ENCODE results near the gene SSH3.

SSH3 gene

DNA sequence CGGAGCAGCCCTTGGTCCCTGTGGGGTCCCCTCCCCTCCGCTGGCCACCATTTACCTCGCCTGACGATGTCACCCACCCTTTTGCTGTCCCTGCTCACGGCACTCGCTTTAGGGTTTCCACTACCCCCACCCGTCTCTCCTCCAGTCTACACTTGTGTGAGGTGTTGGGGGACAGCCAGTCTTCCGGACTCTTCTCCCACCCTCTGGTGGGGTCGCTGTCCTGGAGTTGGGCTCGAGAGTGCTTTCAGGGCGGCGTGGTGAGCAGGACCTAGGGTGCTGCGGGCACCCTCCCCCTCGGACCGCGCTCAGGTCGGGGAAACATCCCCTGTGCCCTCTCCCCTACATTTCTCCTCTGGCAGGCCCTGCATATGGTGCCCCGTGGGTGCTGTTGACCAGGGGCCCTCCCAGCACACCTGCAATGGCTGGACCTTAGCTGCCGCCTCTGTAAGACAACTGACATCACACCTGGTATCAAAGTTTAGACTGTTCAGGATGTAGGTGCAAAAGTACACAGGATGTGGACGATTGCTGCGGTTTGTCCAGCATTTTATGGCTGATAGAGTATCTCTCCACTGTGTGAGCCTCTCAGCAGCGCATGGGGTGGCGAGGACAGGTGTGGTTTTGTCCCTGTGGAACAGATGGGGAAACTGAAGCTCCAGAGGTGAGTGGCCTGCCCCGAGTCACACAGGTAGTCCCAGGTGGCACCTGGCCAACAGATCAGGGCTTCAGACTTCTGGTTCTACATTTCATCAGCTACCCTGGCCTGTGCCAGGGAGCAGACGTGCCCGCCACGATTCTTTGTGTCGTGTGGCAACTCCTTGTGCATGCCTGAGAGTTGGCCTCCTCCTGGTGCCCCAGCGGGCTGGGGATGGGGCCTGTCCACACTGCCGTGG is 35.9 kb upstream of the SSH3 start:
- in situ Hi-C loops (cut with MboI; ENCODE audit: low sequenced_read_pairs) = no loop called here

DNA sequence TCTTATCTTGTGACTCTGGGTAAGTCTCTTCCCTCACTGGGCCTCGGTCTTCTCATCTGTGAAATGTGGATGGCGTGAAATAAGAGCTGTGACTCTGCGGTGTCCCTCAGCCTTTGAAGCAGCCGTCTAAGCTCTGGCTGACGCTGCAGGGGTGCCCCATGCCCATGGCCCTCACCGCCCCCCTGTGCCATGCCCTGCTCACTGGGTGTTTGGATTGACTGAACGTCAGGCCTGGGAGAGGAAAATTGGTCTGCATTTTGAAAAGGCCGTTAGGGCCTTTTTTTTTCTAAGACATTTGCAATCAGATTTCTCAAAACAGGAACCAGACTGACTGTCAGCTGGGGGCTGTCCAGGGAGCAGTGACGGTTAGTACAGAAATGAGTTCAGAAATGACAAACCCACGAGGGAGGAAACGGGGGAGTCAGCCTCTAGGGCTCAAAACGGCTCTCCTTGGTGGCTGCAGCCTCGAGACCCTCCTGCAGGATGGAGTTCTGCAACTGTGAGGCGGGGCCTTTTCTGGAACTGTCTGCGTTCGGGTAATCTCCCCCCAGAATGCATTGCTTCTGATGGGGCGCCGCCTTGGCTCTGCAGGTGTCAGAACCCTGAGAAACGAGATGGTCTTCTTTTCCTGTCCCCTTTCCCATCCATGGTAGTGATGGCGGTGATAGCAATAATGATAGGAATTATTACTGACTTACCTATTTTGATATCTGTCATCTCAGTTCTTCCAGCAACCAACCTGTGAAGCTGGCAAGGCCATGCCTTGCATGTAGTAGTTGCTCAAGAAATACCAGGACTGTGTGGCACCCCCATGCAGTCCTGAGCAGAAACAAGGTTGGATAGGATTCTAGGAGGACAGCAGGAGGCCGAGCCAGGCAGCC is 35.0 kb upstream of the SSH3 start:
- in situ Hi-C loops (cut with MboI; ENCODE audit: low sequenced_read_pairs) = no loop called here

DNA sequence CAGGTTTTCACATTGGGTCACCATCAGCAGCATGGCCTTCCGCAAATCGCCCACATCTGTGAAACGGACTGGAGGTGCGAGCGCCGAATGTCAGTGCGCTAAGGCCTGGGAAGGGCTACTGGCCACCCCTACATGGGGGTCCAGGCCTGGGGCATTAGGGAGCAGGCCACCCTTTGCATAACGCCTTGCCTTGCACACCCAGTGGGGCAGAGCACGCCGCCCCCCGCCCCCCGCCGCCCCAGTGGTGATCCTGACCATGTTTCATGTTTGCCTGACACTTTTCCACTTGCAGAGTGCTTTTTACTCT is 34.4 kb upstream of the SSH3 start:
- in situ Hi-C loops (cut with MboI; ENCODE audit: low sequenced_read_pairs) = no loop called here

DNA sequence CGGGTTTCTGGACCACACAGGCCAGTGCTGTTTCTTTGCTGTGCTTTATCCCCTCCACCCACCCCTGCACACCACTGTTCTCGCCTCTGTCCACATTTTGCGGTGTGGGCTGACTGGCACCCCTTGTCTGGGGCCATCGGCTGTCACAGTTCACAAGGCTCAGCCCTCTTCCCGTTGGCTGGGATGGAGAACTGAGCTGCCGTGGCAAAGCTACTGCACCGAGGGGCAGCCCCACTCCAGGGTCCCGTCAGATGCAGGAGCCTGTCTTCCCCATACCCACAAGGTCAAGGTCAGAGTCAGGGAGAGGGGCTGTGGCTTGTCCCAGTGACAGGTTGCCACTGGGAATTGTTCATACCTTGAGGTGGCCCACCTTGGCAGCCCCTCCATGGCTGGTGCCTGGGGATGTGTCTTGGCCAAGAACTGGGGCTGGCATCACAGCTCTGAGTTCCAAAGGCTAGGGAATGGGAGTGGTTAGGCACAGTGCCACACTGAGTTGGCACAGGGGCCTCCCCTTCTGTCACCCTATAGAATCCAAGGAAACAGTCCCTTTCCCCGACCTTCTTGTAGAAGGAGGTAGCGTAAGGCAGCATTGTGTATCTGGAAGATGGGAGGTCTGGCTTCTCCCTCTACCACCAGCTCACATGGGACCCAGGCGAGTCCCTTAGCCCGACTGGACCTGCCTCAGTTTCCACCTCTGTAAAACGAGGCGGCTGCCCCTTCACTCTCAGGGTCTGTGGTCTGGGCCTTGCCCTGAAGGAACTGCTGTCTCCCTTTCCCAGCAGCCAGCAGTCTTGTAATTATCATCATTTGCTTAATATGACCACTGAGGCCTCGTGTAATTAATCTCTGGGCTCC is 33.7 kb upstream of the SSH3 start:
- in situ Hi-C loops (cut with MboI; ENCODE audit: low sequenced_read_pairs) = no loop called here

DNA sequence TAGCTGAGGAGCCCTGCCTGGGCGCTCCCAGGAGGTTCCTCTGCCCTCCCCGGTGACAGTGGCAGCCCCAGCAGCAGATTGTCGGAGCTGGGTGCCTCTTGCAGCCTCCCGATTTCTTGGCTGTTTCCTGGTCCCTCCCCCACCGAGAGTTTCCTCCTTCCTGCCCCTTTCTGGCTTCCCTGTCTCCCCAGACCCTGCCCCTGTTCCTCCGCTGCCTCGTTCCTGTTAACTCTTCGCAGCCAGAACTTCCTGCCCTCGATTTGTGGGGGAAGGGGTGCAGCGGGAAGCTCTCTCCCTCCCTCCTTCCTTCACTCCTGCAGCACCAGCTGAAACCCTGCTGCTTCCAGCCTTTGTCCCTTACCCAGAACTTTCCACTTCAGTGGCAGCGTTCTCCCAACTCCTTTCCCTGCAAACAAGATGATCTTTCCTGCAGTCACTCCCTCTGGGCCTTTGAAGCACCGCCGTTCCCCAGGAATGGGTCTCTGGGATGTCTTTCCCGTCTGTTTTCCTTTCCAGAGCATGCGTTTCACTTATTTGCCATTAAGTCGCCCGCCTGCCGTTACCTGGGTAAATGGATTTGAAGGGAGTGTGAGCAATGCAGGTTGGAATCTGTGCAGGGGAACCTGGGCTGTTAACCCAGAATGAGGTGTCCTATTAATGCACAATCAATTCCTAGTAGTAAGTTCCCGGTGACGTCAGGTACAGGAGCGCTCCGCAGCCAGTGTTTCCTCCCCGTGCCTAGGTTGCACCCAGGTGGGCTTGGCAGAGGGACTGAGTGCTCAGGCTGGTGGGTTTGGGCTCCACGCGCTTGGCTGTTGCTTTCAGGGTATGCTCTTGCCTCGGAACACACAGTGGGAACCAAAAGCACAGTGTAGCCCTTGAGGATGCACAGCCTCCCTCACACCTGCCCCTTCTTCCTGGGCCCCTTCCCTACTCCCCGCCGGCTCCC is 32.8 kb upstream of the SSH3 start:
- in situ Hi-C loops (cut with MboI; ENCODE audit: low sequenced_read_pairs) = no loop called here

DNA sequence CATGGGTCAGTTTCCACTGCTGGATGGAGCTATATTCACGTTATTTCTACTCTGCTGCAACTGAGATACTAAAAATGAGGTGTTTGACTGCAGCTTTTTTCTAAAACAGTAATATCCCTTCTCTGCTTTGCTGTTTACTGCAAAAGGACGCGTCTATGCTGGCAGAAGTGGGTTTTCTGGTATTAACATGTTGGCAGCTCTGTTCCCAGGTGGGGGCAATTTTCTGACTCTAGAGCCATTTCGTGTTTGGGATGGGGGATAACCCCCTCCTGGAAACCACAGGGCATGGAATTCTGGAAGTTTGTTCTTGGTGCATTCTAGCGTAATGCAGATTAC is 32.2 kb upstream of the SSH3 start:
- in situ Hi-C loops (cut with MboI; ENCODE audit: low sequenced_read_pairs) = no loop called here

DNA sequence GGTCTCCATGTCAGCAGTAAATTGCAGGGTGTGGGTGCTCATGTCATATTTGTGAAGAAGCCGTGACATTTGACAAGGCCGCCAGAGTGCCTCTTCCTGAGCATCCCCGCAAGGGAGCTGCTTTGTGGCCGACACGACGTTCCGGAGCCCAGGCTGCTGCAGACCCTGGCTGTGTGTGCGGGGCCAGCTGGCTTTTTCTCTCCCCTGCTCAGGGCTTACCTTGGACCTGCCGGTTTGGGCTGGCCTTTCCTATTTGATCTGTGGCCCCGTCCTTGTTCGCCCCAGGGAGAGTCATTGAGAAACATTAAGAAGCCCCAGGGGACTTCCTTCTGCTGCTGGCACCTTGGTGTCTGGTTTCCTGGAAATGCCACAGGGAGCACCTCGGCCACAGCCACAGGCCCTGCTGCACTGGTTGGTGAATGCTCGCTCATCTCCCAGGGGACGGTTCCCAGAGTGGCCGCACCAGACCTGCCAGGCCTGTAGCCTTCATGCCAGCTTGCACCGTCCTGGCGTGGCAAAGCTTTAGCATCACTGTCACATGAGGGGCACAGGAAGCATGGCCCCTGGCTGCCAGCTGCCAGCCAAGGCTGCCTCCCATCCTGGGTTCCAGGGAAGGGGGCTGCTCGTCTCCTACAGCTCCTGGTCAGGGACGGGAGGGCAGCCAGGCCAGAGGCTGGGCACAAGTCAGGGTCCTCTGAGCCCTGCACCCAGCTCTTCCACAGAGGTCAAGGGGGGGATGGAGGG is 31.6 kb upstream of the SSH3 start:
- in situ Hi-C loops (cut with MboI; ENCODE audit: low sequenced_read_pairs) = no loop called here

DNA sequence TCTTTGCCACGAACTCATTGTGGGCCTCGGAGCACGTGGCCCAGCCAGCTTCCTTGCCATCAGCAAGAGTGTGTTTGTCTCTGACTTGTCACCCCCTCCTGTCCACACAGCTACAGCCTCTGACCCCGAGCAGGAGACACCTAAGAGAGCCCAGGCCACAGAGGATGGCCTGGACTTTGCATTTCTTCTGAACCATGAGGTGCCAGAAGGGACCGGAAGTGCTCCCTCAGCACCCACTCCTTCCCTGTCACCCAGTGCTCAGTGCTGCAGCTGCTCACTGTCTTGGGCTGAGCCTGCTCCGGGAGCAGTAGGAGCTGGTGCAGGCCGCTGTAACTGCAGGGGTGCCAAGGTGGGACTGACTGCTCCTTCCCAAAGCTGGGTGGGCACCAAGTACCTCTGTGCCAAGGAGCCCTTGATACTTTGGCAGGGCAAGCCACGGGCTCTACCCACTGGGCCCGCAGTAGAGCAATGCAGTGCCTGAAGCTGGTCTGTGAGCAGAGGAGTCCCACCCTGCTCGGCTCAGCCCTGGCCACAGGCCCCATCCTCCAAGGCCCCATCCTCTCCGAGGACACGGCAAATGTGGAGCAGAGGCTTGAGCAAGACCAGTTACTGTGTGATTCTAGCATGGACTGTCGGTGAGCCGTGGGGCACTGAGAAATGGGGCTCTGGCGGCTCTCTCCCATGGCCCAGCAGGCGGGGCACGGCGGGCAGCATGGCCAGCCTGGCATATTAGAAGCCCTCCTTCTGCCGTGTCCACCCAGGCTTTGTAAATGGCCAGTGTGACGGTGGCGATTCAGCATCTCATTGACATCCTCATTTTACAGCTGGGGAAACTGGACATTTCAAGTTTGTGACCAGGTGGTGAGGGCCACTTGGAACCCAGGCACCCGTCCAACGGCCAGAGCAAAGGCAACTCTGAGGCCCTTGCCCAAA is 30.7 kb upstream of the SSH3 start:
- in situ Hi-C loops (cut with MboI; ENCODE audit: low sequenced_read_pairs) = no loop called here

DNA sequence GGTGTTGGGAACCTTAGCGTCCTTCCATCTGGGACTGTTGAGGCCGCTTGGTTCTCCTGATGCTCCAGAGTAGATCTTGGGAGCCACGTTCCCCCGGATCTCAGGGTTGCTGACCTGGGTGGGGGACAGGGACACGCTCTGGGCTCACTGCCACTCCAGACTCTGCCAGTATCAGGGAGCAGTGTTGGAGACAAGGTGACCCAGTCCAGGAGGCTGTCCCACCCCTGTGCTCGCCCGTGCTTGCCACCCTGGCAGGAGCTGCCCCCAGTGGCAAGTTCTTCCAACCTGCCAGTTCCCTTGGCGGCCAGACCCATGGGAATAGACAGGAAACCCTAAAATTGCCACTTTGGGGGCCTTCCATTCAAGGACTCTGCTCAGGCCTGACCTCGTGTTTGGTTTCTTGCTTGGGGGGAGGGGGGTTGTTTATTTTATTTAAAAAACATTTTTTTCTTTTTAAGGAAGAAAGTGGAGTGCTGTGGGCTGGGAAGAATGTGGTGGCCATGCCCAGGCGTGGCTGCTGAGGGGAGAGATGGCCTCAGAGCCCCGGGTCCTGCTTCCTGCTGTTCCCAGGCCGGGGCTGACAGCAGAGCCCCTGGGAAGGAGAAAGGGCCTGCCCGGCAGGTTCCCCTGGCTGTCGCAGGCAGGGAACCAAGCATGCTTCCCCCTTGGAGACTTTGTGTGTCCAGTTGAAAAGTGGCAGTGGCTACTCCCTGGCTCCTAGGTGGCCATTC is 29.9 kb upstream of the SSH3 start:
- in situ Hi-C loops (cut with MboI; ENCODE audit: low sequenced_read_pairs) = no loop called here

DNA sequence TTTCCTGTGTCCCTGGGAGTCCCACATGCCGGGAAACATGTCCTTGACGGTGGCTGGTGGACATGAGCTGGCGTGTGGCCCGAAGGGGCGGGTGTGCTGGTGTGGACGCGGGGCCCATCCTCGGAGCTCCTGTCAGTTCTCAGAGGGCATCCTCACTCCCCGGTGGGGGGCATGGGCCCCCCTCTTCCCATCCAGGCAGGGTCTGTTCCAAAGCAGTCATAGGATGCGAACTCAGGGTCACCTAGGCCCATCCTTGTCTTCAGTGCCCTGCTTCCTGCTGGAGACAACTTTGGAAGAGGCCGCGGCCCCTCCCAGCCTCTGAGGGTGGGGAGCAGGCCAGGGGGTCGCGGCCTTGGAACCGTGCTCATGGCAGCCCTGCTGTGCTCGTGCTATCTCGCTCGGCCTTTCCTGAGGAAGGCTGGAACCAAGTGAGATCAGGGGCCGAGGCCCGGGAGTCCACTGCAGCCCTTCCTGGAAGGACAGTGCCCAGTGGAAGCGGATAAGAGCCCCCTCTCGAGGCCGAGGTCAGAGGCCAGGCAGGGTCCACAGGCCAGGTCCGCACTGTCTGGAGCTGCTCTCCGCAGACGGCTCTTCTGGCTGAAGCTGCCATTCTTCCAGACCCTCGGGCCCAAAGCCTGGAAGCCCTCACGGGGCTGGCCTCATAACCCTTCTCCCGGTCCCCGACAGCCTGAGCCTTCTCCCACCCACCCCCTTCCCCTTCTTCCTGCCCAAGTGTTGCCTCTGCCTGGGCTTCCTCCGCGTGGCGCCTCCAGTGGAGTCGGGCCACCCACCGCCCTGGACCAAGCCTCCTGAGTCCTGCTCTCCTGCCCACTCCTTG is 28.3 kb upstream of the SSH3 start:
- in situ Hi-C loops (cut with MboI; ENCODE audit: low sequenced_read_pairs) = no loop called here

DNA sequence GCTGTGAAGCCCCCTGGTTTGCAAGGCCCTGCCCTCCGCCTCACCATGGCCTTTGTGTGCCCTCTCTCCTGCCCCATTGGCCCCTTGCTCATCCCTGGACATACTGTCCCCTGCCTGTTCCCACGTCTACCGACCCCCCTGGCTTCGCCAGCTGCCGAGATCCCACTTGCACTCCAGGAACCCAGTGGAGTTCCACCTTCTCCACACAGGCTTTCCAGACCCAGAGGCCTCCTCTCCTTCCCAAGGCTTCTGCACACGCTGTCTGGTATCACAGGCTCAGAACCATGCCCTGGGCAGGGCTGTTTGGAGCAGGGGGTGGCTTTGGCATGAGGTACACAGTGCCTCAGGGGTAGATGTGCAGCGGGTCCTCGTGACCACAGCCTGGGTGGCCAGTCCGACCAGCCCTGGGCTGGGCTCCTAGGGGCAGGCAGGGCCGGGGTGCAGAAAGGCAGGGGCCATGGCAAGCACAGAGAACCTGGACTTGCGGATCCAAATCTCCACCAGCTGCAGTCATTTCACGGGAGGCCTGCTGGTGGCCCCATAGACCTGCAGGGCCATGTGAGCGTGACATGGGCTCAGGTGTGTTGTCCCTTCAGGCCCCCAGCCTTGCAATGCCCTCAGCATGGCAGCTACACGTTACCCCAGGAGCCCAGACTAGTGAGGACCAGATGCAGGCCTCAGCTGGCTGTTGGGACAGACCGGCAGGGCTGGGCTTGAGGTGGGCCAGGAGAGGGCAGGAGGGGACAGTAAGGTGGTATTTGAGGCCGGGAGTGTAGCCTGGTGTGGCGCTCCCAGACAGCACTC is 27.5 kb upstream of the SSH3 start:
- in situ Hi-C loops (cut with MboI; ENCODE audit: low sequenced_read_pairs) = no loop called here

DNA sequence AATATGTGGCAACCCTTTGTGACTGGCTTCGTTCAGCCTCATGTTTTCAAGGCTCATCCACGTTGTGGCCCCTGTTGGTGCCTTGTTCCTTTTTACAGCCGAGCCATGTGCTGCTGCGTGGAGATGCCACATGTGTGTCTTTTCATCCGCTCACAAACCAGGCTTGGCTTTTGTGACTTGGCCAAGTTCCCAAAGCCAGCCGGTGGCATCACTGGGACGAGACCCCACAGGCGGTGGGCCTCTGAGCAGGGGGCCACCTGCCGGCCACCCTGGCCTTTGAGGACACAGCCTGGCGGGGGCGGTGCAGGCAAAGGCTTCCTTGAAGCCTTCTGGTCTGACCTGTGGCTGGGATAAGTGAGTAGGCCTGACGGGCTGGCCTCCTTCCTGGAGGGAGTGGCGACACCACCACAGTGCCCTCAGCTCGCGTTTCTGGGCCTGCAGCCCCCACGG is 26.5 kb upstream of the SSH3 start:
- in situ Hi-C loops (cut with MboI; ENCODE audit: low sequenced_read_pairs) = no loop called here

DNA sequence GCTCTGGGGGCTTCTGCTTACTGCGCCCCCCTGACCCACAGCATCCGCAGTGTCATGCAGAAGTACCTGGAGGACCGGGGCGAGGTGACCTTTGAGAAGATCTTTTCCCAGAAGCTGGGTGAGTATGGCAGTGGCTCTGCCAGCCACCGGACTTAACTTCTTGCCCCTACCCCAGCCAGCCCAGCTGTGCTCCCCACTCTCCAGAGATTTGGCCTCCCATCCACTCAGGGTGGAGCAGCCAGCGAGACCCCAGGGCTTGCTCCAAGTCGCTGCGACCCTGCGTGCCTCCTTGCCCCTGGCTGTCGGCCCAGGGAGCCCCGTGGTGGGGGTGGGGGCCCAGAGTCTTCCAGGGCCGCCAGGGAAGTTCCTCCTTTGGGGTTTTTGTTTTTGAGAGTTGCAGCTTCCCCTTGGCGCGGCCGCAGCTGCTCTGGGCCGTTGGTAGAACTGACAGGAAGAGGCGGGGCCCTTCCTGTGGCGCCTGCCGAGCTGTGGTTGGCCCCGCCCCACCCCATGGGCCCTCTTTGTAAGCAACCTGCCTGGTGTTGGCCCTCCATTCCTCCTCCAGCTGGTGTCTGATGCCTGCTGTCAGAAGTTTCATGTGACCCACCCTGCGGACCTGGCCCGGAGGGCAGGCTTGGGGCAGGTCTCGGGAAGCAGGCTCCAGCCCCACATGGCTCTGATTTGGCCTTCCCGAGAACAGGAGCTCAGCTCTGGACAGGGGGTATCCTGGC is 25.9 kb upstream of the SSH3 start:
- in situ Hi-C loops (cut with MboI; ENCODE audit: low sequenced_read_pairs) = no loop called here

DNA sequence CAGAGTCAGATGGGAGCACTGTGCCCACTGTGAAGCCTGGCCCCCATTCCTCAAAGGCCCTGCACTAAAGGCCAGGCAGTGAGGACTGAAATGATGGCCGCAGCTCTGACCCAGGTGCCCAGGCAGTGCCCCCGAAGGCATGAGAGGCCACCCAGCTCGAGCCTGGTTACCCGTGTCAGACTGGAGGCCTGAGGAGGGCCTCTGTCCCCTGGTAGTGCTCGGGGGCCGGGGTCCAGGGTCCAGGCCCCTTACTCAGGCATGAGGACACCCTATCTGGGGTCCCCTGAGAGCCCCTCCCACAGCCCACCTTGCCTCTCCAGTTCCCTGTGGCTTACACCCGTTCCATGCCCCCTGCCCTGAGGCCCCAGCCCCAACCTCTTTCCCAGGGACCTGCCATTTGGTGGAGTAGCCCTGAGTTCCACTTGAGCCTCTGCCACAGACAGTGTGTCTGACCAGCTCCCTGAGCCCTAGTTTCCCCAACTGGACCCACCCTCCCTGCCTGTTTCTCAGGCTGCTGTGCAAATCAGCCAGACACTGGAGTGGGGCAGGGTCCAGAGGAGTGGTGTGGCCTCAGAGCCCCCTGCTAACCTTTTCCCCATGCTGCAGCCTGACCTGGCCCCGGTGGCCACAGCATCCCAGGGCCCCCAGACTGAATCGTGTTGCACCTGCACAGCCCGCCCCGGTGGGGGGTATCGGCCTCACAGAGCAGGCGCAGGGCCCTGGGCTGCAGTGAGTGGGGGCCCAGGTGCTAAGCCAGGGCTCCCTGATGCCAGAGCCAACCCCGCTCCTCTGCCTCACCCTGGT is 25.0 kb upstream of the SSH3 start:
- in situ Hi-C loops (cut with MboI; ENCODE audit: low sequenced_read_pairs) = no loop called here
